Lower lobe of right lung (tissue), 2 donors: ENCODE measurements around the gene CEP290. TPM values are rescaled to one million over a fixed set of nuclear protein-coding genes. Genes with fewer than 3 reads are reported as not detected.
"Not testable (repeated sequence)": the region's sequence is repeated elsewhere in the genome, so short reads cannot be mapped to it uniquely, and the experiment has no call there.

Experiments
- ATAC-seq, 2 donors: fragments of 200-7000 bp; cut with Tn5 transposase; one replicate each; pipeline ENCODE4 v1.9.1; 2020 to 2022; ENCODE audit warnings: mild to moderate bottlenecking in 2 of 2, moderate library complexity in 2 of 2
- DNase-seq: peaks from one replicate; pipeline ENCODE4 v3.0.0-alpha.2; 2020
- H3K27ac ChIP-seq: fragments of 200-600 bp; one replicate; pipeline ENCODE4 v1.8.0; 2022
- H3K27me3 ChIP-seq: fragments of 200-600 bp; one replicate; pipeline ENCODE4 v1.8.0; 2022; ENCODE audit warnings: low read depth
- H3K36me3 ChIP-seq: fragments of 200-600 bp; one replicate; pipeline ENCODE4 v1.8.0; 2022; ENCODE audit warnings: mild to moderate bottlenecking
- H3K4me1 ChIP-seq: fragments of 200-600 bp; one replicate; pipeline ENCODE4 v1.8.0; 2022
- H3K4me3 ChIP-seq: fragments of 200-600 bp; one replicate; pipeline ENCODE4 v1.8.0; 2022; ENCODE audit warnings: mild to moderate bottlenecking
- H3K9me3 ChIP-seq: fragments of 200-600 bp; one replicate; pipeline ENCODE4 v1.8.0; 2022
- CTCF ChIP-seq: fragments of 200-600 bp; IDR thresholded peaks from one replicate; pipeline ENCODE4 v1.8.0; 2022; ENCODE audit warnings: antibody characterized with exemption, mild to moderate bottlenecking
- intact Hi-C: fragments of 100-400 bp; cut with DNase I; formaldehyde crosslinking; loops from one replicate; pipeline ENCODE4 v1.11.0; 2022
- total RNA-seq: library from RNA; stranded (reverse); fragmentation: NEBNext Ultra II Directional; extraction: Animal tissue kit (Norgen Biotek cat#: 25700); gene quantifications from one replicate; pipeline ENCODE4 v1.2.1, GENCODE V29; 2021
- donor health status: DM: no; HTN: yes; CAD: no; lungs with severe emphysema.

CEP290 gene
- total RNA-seq, 1 donor from 2014 or later: 11.6 TPM

GRCh38 chr12:88044035-88044434 is 97.9 kb downstream of the CEP290 start:
- no peak overlapping the region for H3K27ac ChIP-seq
- H3K4me1 ChIP-seq: peaks cover 5% of the 10 kb centered on the region
- ATAC-seq (no peak), DNase-seq (no peak)
- intact Hi-C loops: no loop called here
- H3K27me3 ChIP-seq: no peaks in the 10 kb centered on the region
- peaks cover 58% of the 10 kb centered on the region for H3K36me3 ChIP-seq
- no peaks in the 10 kb centered on the region for H3K9me3 ChIP-seq
- no peak for TF ChIP-seq CTCF
- H3K4me3 ChIP-seq: no peak overlapping the region

- no peaks in the 10 kb centered on the region for H3K9me3 ChIP-seq
Measured at GRCh38 chr12:88037770-88038169, 104.1 kb downstream of the CEP290 start.

DNA sequence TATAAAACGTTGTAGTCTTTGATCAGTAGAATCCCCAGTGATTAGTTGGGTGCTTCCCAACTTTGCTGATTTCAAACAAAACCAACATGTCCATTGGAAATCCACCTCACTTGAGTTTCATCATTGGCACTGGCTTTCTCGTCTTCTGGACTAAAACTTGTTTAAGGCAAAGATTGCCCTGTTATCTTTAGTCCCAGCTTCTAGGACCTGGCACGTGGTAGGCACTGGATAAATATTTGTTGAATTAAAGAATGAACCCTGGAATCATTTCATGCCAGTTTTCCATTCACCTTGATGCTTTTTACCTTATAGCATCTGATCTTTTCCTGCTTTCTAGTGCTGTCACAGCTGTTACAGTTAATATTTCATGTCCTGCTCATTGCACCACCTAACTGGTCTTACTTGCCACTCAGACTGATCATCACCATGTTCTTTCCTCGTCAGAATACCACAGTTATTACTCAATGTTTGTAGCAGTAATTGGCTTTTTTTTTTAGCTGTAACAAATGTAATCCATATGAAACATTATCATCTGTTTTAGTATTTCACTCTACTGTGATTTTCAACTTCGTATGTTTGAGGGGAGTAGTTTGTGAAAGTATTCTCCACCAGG is 105.4 kb downstream of the CEP290 start:
- Histone ChIP-seq H3K36me3 (no peaks in the 10 kb centered on the region), H3K9me3 (no peaks in the 10 kb centered on the region), H3K4me1 (peaks cover 20% of the 10 kb centered on the region), H3K4me3 (peak overlapping the region; percentile 77), H3K27ac (no peak overlapping the region), H3K27me3 (no peaks in the 10 kb centered on the region)
- intact Hi-C loops: no loop called here
- DNase-seq (no peak), ATAC-seq (peak in 1 of 2 donors; percentile 21)
- TF ChIP-seq CTCF: no peak

More at GRCh38 chr12:88037770-88038169, 104.1 kb downstream of the CEP290 start:
- Histone ChIP-seq H3K4me3 (no peak overlapping the region), H3K36me3 (no peaks in the 10 kb centered on the region), H3K4me1 (peaks cover 20% of the 10 kb centered on the region), H3K27me3 (no peaks in the 10 kb centered on the region), H3K27ac (no peak overlapping the region)
- no peak for DNase-seq
- intact Hi-C loops: no loop called here
- no peak for ATAC-seq
- no peak for TF ChIP-seq CTCF

DNA sequence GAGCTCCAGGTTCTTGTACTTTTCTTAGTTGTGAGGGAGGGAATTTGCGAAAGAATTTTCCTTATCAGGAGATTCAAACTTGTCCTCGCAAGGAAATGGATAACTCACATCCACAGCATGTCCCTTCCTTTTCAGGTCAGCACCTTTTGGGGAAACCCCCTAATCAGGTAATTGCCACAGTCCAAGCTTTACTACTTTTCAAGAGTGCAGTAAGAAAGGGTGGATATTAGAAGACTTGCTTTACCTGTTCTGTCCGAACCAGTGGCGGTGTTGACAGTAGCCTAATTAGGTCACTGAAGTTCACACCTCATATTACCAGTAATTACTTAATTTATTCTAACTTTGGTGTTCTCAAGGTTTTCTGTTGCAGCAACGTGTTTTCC is 106.0 kb downstream of the CEP290 start:
- no peaks in the 10 kb centered on the region for H3K36me3 ChIP-seq
- DNase-seq (no peak), ATAC-seq (peak; percentile 65 to 79)
- peak overlapping the region; percentile 77 for H3K4me3 ChIP-seq
- H3K4me1 ChIP-seq: peaks cover 20% of the 10 kb centered on the region
- intact Hi-C loops: no loop called here
- TF ChIP-seq CTCF: no peak
- H3K9me3 ChIP-seq: no peaks in the 10 kb centered on the region
- H3K27me3 ChIP-seq: no peaks in the 10 kb centered on the region
- H3K27ac ChIP-seq: peak overlapping the region; percentile 82

- DNase-seq (peak; percentile 93), ATAC-seq (peak; percentile 99)
- Histone ChIP-seq H3K27me3 (no peaks in the 10 kb centered on the region), H3K9me3 (no peaks in the 10 kb centered on the region), H3K36me3 (no peaks in the 10 kb centered on the region), H3K27ac (peak overlapping the region; percentile 82), H3K4me3 (peak overlapping the region; percentile 77), H3K4me1 (peaks cover 16% of the 10 kb centered on the region)
- intact Hi-C loops: no loop called here
- TF ChIP-seq CTCF: no peak
Measured at GRCh38 chr12:88035271-88035906, 106.5 kb downstream of the CEP290 start.

DNA sequence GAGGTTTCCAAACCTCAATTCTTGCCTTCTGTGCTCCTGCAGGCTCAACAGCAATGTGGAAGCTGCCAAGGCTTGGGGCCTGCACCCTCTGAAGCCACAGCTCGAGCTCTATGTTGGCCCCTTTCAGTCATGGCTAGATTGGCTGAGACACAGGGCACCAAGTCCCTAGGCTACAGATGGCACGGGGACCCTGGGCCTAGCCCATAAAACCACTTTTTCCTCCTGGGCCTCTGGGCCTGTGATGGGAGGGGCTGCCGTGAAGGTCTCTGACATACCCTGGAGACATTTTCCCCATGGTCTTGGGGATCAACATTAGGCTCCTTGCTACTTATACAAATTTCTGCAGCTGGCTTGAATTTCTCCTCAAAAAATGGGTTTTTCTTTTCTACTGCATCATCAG is 110.7 kb downstream of the CEP290 start:
- intact Hi-C loops, H3K4me3 ChIP-seq, DNase-seq, H3K27ac ChIP-seq, ATAC-seq, H3K9me3 ChIP-seq, H3K27me3 ChIP-seq, H3K4me1 ChIP-seq, H3K36me3 ChIP-seq: not testable (repeated sequence)
